Measurements from ENCODE around the gene ADCY2. TPM values are rescaled to one million over a fixed set of nuclear protein-coding genes. Genes with fewer than 3 reads are reported as not detected.

ADCY2 gene
- total RNA-seq, 1 experiment from 2014 or later: not detected

DNA sequence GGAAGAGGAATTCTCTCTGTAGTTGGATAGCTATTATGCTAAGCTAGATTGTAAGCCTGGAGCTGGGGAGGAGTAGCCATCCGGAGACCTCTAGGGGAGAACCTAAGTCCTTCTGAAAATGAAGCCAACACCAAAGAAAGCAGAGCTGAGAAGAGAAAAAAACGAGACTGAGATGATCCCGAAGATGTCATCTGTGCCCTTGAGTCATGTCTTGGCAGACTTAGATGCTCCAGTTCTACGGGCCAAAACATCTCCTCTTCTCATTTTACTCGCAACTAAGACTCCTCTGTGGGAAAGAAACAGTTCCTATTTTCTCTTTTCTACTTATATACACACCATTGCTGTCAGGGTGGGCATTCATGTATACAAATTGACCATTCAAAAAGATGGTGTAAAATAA lies 34.3 kb upstream of the ADCY2 start:
- Mint-ChIP-seq H3K4me1 (ENCODE audit: low read depth, unreplicated experiment) (no peaks in the 10 kb centered on the region), H3K36me3 (ENCODE audit: insufficient read depth, unreplicated experiment) (no peaks in the 10 kb centered on the region), H3K4me3 (ENCODE audit: unreplicated experiment) (no peak overlapping the region), H3K9me3 (ENCODE audit: unreplicated experiment) (no peaks in the 10 kb centered on the region), H3K27ac (ENCODE audit: unreplicated experiment) (no peak overlapping the region), H3K27me3 (ENCODE audit: insufficient read depth, unreplicated experiment) (peaks cover 4% of the 10 kb centered on the region)
- intact Hi-C loops (cut with micrococcal nuclease; ENCODE audit: unreplicated experiment): no loop called here
- H3K4me3 ChIP-seq (ENCODE audit: low read depth, low read length): no peak overlapping the region
- no TSS peak for BruUV-seq (replicated peaks)
- POLR2A ChIA-PET: no interaction called here
- H3K9me3 ChIP-seq: no peaks in the 10 kb centered on the region
- H3K4me1 ChIP-seq: no peaks in the 10 kb centered on the region
- CTCF ChIA-PET: no interaction called here
- no peaks in the 10 kb centered on the region for H3K27me3 ChIP-seq (replicated peaks; ENCODE audit: control insufficient read depth, insufficient read depth, low read length)
- no peaks in the 10 kb centered on the region for H3K36me3 ChIP-seq (ENCODE audit: control insufficient read depth, insufficient read depth, low read length)
- DNase-seq: no peak
- TF ChIP-seq CTCF (IDR thresholded peaks at IDR 0.05; ENCODE audit: insufficient read depth in 1 of 2, low read depth in 1 of 2, low read length in 1 of 2, severe bottlenecking in 1 of 2, unreplicated experiment in 1 of 2): no peak

- no peak overlapping the region for H3K4me3 Mint-ChIP-seq (ENCODE audit: unreplicated experiment)
- no peaks in the 10 kb centered on the region for H3K36me3 ChIP-seq (ENCODE audit: control insufficient read depth, insufficient read depth, low read length)
- intact Hi-C loops (cut with micrococcal nuclease; ENCODE audit: unreplicated experiment): no loop called here
- H3K9me3 Mint-ChIP-seq (ENCODE audit: unreplicated experiment): peaks cover 10% of the 10 kb centered on the region
- no peaks in the 10 kb centered on the region for H3K27me3 ChIP-seq (replicated peaks; ENCODE audit: control insufficient read depth, insufficient read depth, low read length)
- H3K4me1 ChIP-seq: no peaks in the 10 kb centered on the region
- BruUV-seq (replicated peaks): no TSS peak
- no peak for TF ChIP-seq CTCF (IDR thresholded peaks at IDR 0.05; ENCODE audit: insufficient read depth in 1 of 2, low read depth in 1 of 2, low read length in 1 of 2, severe bottlenecking in 1 of 2, unreplicated experiment in 1 of 2)
- ChIA-PET POLR2A (no interaction called here), CTCF (no interaction called here)
- H3K27ac Mint-ChIP-seq (ENCODE audit: unreplicated experiment): no peak overlapping the region
- no peak for DNase-seq
- H3K9me3 ChIP-seq: no peaks in the 10 kb centered on the region
- no peaks in the 10 kb centered on the region for H3K36me3 Mint-ChIP-seq (ENCODE audit: insufficient read depth, unreplicated experiment)
- no peaks in the 10 kb centered on the region for H3K27me3 Mint-ChIP-seq (ENCODE audit: insufficient read depth, unreplicated experiment)
- H3K4me1 Mint-ChIP-seq (ENCODE audit: low read depth, unreplicated experiment): no peaks in the 10 kb centered on the region
- H3K4me3 ChIP-seq (ENCODE audit: low read depth, low read length): no peak overlapping the region
These were observed 32.8 kb upstream of the ADCY2 start for GRCh38 chr5:7363067-7363677.

GRCh38 chr5:7364226-7364875 lies 31.6 kb upstream of the ADCY2 start:
- Histone ChIP-seq H3K4me3 (ENCODE audit: low read depth, low read length) (no peak overlapping the region), H3K36me3 (ENCODE audit: control insufficient read depth, insufficient read depth, low read length) (no peaks in the 10 kb centered on the region), H3K4me1 (no peaks in the 10 kb centered on the region), H3K27me3 (replicated peaks; ENCODE audit: control insufficient read depth, insufficient read depth, low read length) (no peaks in the 10 kb centered on the region), H3K9me3 (no peaks in the 10 kb centered on the region)
- ChIA-PET POLR2A (no interaction called here), CTCF (no interaction called here)
- no peaks in the 10 kb centered on the region for H3K4me1 Mint-ChIP-seq (ENCODE audit: low read depth, unreplicated experiment)
- BruUV-seq (replicated peaks): no TSS peak
- intact Hi-C loops (cut with micrococcal nuclease; ENCODE audit: unreplicated experiment): no loop called here
- H3K9me3 Mint-ChIP-seq (ENCODE audit: unreplicated experiment): peaks cover 14% of the 10 kb centered on the region
- no peak for DNase-seq
- no peaks in the 10 kb centered on the region for H3K36me3 Mint-ChIP-seq (ENCODE audit: insufficient read depth, unreplicated experiment)
- no peak for TF ChIP-seq CTCF (IDR thresholded peaks at IDR 0.05; ENCODE audit: insufficient read depth in 1 of 2, low read depth in 1 of 2, low read length in 1 of 2, severe bottlenecking in 1 of 2, unreplicated experiment in 1 of 2)
- H3K27ac Mint-ChIP-seq (ENCODE audit: unreplicated experiment): no peak overlapping the region
- no peaks in the 10 kb centered on the region for H3K27me3 Mint-ChIP-seq (ENCODE audit: insufficient read depth, unreplicated experiment)
- no peak overlapping the region for H3K4me3 Mint-ChIP-seq (ENCODE audit: unreplicated experiment)

All from Caco-2 (cell line).